Mucosa of stomach (tissue), 1 donor: Measurements from ENCODE around the gene UBE2N.
"Not testable (repeated sequence)": the region's sequence is repeated elsewhere in the genome, so short reads cannot be mapped to it uniquely, and the experiment has no call there.

Source experiments
- H3K27me3 ChIP-seq: one replicate; pipeline ENCODE4 v1.7.0; 2013; ENCODE audit warnings: mild to moderate bottlenecking, low read length; ENCODE audit not compliant: control insufficient read depth, insufficient read depth
- H3K36me3 ChIP-seq: one replicate; pipeline ENCODE4 v1.7.0; 2013; ENCODE audit warnings: low read length; ENCODE audit not compliant: control insufficient read depth, insufficient read depth
- H3K4me1 ChIP-seq: one replicate; pipeline ENCODE4 v1.7.0; 2013; ENCODE audit warnings: mild to moderate bottlenecking, low read length; ENCODE audit not compliant: control insufficient read depth, insufficient read depth
- H3K4me3 ChIP-seq: one replicate; pipeline ENCODE4 v1.7.0; 2013; ENCODE audit warnings: low read length
- H3K9ac ChIP-seq: one replicate; pipeline ENCODE4 v1.7.0; 2013; ENCODE audit warnings: mild to moderate bottlenecking, low read length, moderate library complexity
- H3K9me3 ChIP-seq: one replicate; pipeline ENCODE4 v1.7.0; 2013; ENCODE audit warnings: mild to moderate bottlenecking, low read length, moderate library complexity; ENCODE audit not compliant: control insufficient read depth
- donor health status: Pancreatic carcinoma.

UBE2N gene

GRCh38 chr12:93422050-93422449, 19.7 kb downstream of the UBE2N start:
- Histone ChIP-seq H3K4me1 (peaks cover 23% of the 10 kb centered on the region), H3K9me3 (no peaks in the 10 kb centered on the region), H3K36me3 (no peaks in the 10 kb centered on the region), H3K4me3 (no peak overlapping the region), H3K9ac (no peak overlapping the region), H3K27me3 (no peaks in the 10 kb centered on the region)

GRCh38 chr12:93419388-93420034, 22.2 kb downstream of the UBE2N start:
- Histone ChIP-seq H3K4me3 (no peak overlapping the region), H3K4me1 (peaks cover 15% of the 10 kb centered on the region), H3K9me3 (no peaks in the 10 kb centered on the region), H3K27me3 (no peaks in the 10 kb centered on the region), H3K9ac (no peak overlapping the region), H3K36me3 (no peaks in the 10 kb centered on the region)

- H3K4me1 ChIP-seq: peaks cover 18% of the 10 kb centered on the region
- H3K4me3 ChIP-seq: no peak overlapping the region
- H3K36me3 ChIP-seq: no peaks in the 10 kb centered on the region
- H3K27me3 ChIP-seq: no peaks in the 10 kb centered on the region
- H3K9ac ChIP-seq: no peak overlapping the region
- H3K9me3 ChIP-seq: no peaks in the 10 kb centered on the region
Observed at GRCh38 chr12:93417967-93418480, 23.7 kb downstream of the UBE2N start.

GRCh38 chr12:93415723-93416464, 25.9 kb downstream of the UBE2N start:
- no peaks in the 10 kb centered on the region for H3K9me3 ChIP-seq
- no peaks in the 10 kb centered on the region for H3K27me3 ChIP-seq
- H3K9ac ChIP-seq: peak overlapping the region; percentile 4
- no peak overlapping the region for H3K4me3 ChIP-seq
- H3K4me1 ChIP-seq: peaks cover 32% of the 10 kb centered on the region
- H3K36me3 ChIP-seq: no peaks in the 10 kb centered on the region

- Histone ChIP-seq H3K4me3 (no peak overlapping the region), H3K9me3 (no peaks in the 10 kb centered on the region), H3K27me3 (no peaks in the 10 kb centered on the region), H3K36me3 (no peaks in the 10 kb centered on the region), H3K4me1 (peaks cover 32% of the 10 kb centered on the region), H3K9ac (no peak overlapping the region)
Observed at GRCh38 chr12:93413064-93413463, 28.7 kb downstream of the UBE2N start.

GRCh38 chr12:93412396-93412795, 29.4 kb downstream of the UBE2N start:
- not testable (repeated sequence) for H3K9me3 ChIP-seq, H3K27me3 ChIP-seq, H3K36me3 ChIP-seq, H3K4me3 ChIP-seq, H3K9ac ChIP-seq
- peaks cover 32% of the 10 kb centered on the region for H3K4me1 ChIP-seq

- H3K4me3 ChIP-seq, H3K9ac ChIP-seq, H3K36me3 ChIP-seq, H3K9me3 ChIP-seq, H3K27me3 ChIP-seq: not testable (repeated sequence)
- H3K4me1 ChIP-seq: peaks cover 28% of the 10 kb centered on the region
Observed at GRCh38 chr12:93411060-93411459, 30.7 kb downstream of the UBE2N start.

- not testable (repeated sequence) for H3K4me3 ChIP-seq, H3K9ac ChIP-seq, H3K9me3 ChIP-seq, H3K36me3 ChIP-seq, H3K27me3 ChIP-seq
- peaks cover 21% of the 10 kb centered on the region for H3K4me1 ChIP-seq
Observed at GRCh38 chr12:93409343-93410187, 32.2 kb downstream of the UBE2N start.

GRCh38 chr12:93408813-93409212, 32.9 kb downstream of the UBE2N start:
- peaks cover 6% of the 10 kb centered on the region for H3K36me3 ChIP-seq
- H3K9ac ChIP-seq: no peak overlapping the region
- peaks cover 26% of the 10 kb centered on the region for H3K4me1 ChIP-seq
- no peaks in the 10 kb centered on the region for H3K27me3 ChIP-seq
- no peak overlapping the region for H3K4me3 ChIP-seq
- no peaks in the 10 kb centered on the region for H3K9me3 ChIP-seq

- Histone ChIP-seq H3K4me1 (peaks cover 17% of the 10 kb centered on the region), H3K36me3 (peaks cover 6% of the 10 kb centered on the region)
Observed at GRCh38 chr12:93407963-93408283, 33.8 kb downstream of the UBE2N start.

GRCh38 chr12:93407054-93407962, 34.4 kb downstream of the UBE2N start:
- Histone ChIP-seq H3K9me3 (no peaks in the 10 kb centered on the region), H3K4me3 (no peak overlapping the region), H3K27me3 (no peaks in the 10 kb centered on the region), H3K36me3 (peaks cover 6% of the 10 kb centered on the region), H3K4me1 (peaks cover 13% of the 10 kb centered on the region), H3K9ac (no peak overlapping the region)

More at GRCh38 chr12:93407963-93408283, 33.8 kb downstream of the UBE2N start:
- no peaks in the 10 kb centered on the region for H3K27me3 ChIP-seq
- no peaks in the 10 kb centered on the region for H3K9me3 ChIP-seq
- H3K9ac ChIP-seq: no peak overlapping the region
- H3K4me3 ChIP-seq: no peak overlapping the region
